Lower lobe of right lung (tissue), 2 donors: Measurements from ENCODE around the gene DIP2C. TPM values are rescaled to one million over a fixed set of nuclear protein-coding genes. Genes with fewer than 3 reads are reported as not detected.

ENCODE experiments used
- ATAC-seq, 2 donors: fragments of 200-7000 bp; cut with Tn5 transposase; one replicate each; pipeline ENCODE4 v1.9.1; 2020 to 2022; ENCODE audit warnings: mild to moderate bottlenecking in 2 of 2, moderate library complexity in 2 of 2
- DNase-seq: peaks from one replicate; pipeline ENCODE4 v3.0.0-alpha.2; 2020
- H3K27ac ChIP-seq: fragments of 200-600 bp; one replicate; pipeline ENCODE4 v1.8.0; 2022
- H3K27me3 ChIP-seq: fragments of 200-600 bp; one replicate; pipeline ENCODE4 v1.8.0; 2022; ENCODE audit warnings: low read depth
- H3K36me3 ChIP-seq: fragments of 200-600 bp; one replicate; pipeline ENCODE4 v1.8.0; 2022; ENCODE audit warnings: mild to moderate bottlenecking
- H3K4me1 ChIP-seq: fragments of 200-600 bp; one replicate; pipeline ENCODE4 v1.8.0; 2022
- H3K4me3 ChIP-seq: fragments of 200-600 bp; one replicate; pipeline ENCODE4 v1.8.0; 2022; ENCODE audit warnings: mild to moderate bottlenecking
- H3K9me3 ChIP-seq: fragments of 200-600 bp; one replicate; pipeline ENCODE4 v1.8.0; 2022
- CTCF ChIP-seq: fragments of 200-600 bp; IDR thresholded peaks from one replicate; pipeline ENCODE4 v1.8.0; 2022; ENCODE audit warnings: antibody characterized with exemption, mild to moderate bottlenecking
- intact Hi-C: fragments of 100-400 bp; cut with DNase I; formaldehyde crosslinking; loops from one replicate; pipeline ENCODE4 v1.11.0; 2022
- total RNA-seq: library from RNA; stranded (reverse); fragmentation: NEBNext Ultra II Directional; extraction: Animal tissue kit (Norgen Biotek cat#: 25700); gene quantifications from one replicate; pipeline ENCODE4 v1.2.1, GENCODE V29; 2021
- donor health status: DM: no; HTN: yes; CAD: no; lungs with severe emphysema.

DIP2C gene
- total RNA-seq, 1 donor from 2014 or later: 15.1 TPM

- ATAC-seq: no peak
- H3K27ac ChIP-seq: no peak overlapping the region
- no peaks in the 10 kb centered on the region for H3K4me1 ChIP-seq
- TF ChIP-seq CTCF: no peak
- H3K27me3 ChIP-seq: no peaks in the 10 kb centered on the region
- intact Hi-C loops: no loop called here
- H3K4me3 ChIP-seq: no peak overlapping the region
- peaks cover 90% of the 10 kb centered on the region for H3K36me3 ChIP-seq
- no peaks in the 10 kb centered on the region for H3K9me3 ChIP-seq
- DNase-seq: no peak
These were observed 441.2 kb downstream of the DIP2C start for GRCh38 chr10:248307-248706.

- intact Hi-C loops: no loop called here
These were observed 442.0 kb downstream of the DIP2C start for GRCh38 chr10:247480-247879.

GRCh38 chr10:246431-246830 lies 443.0 kb downstream of the DIP2C start:
- ATAC-seq: no peak
- DNase-seq: no peak
- peaks cover 91% of the 10 kb centered on the region for H3K36me3 ChIP-seq

More at GRCh38 chr10:247480-247879, 442.0 kb downstream of the DIP2C start:
- ATAC-seq (no peak), DNase-seq (no peak)
- H3K9me3 ChIP-seq: no peaks in the 10 kb centered on the region
- H3K27ac ChIP-seq: no peak overlapping the region
- no peak overlapping the region for H3K4me3 ChIP-seq
- TF ChIP-seq CTCF: no peak
- peaks cover 92% of the 10 kb centered on the region for H3K36me3 ChIP-seq
- H3K4me1 ChIP-seq: no peaks in the 10 kb centered on the region
- H3K27me3 ChIP-seq: no peaks in the 10 kb centered on the region

GRCh38 chr10:244227-244626 lies 445.2 kb downstream of the DIP2C start:
- H3K27ac ChIP-seq: no peak overlapping the region
- ATAC-seq: no peak
- no peak for DNase-seq
- intact Hi-C loops: no loop called here
- no peak for TF ChIP-seq CTCF
- no peaks in the 10 kb centered on the region for H3K4me1 ChIP-seq
- H3K9me3 ChIP-seq: no peaks in the 10 kb centered on the region
- H3K4me3 ChIP-seq: no peak overlapping the region
- no peaks in the 10 kb centered on the region for H3K27me3 ChIP-seq
- peaks cover 88% of the 10 kb centered on the region for H3K36me3 ChIP-seq

More at GRCh38 chr10:246431-246830, 443.0 kb downstream of the DIP2C start:
- H3K27ac ChIP-seq: no peak overlapping the region
- H3K4me1 ChIP-seq: no peaks in the 10 kb centered on the region
- no peak for TF ChIP-seq CTCF
- no peak overlapping the region for H3K4me3 ChIP-seq
- H3K9me3 ChIP-seq: no peaks in the 10 kb centered on the region
- intact Hi-C loops: no loop called here
- H3K27me3 ChIP-seq: no peaks in the 10 kb centered on the region

- H3K27ac ChIP-seq: no peak overlapping the region
- peaks cover 88% of the 10 kb centered on the region for H3K36me3 ChIP-seq
- H3K4me3 ChIP-seq: no peak overlapping the region
- H3K27me3 ChIP-seq: no peaks in the 10 kb centered on the region
- no peaks in the 10 kb centered on the region for H3K9me3 ChIP-seq
- H3K4me1 ChIP-seq: no peaks in the 10 kb centered on the region
- intact Hi-C loops: no loop called here
- ATAC-seq: no peak
- no peak for TF ChIP-seq CTCF
- no peak for DNase-seq
These were observed 447.4 kb downstream of the DIP2C start for GRCh38 chr10:241966-242643.
